Large intestine (tissue), 3 donors: ENCODE measurements around the gene ELMO1. TPM values are rescaled to one million over a fixed set of nuclear protein-coding genes. Genes with fewer than 3 reads are reported as not detected.

Experiments used
- DNase-seq, 2 donors: peaks; one replicate each; pipeline versions ENCODE4 v3.0.0 to v3.0.0-alpha.2; 2013
- H3K27ac ChIP-seq: one replicate; pipeline ENCODE4 v1.5.1; 2013; ENCODE audit warnings: low read length
- H3K27me3 ChIP-seq: 2 replicates; pipeline ENCODE4 v1.6.1; 2013; ENCODE audit warnings: low read length; ENCODE audit not compliant: control insufficient read depth, insufficient read depth
- H3K36me3 ChIP-seq: 2 replicates; pipeline ENCODE4 v1.6.1; 2013; ENCODE audit warnings: low read length; ENCODE audit not compliant: control insufficient read depth, insufficient read depth
- H3K4me1 ChIP-seq: one replicate; pipeline ENCODE4 v1.6.1; 2013; ENCODE audit warnings: low read length; ENCODE audit not compliant: control insufficient read depth, insufficient read depth
- H3K4me3 ChIP-seq: one replicate; pipeline ENCODE4 v1.5.1; 2013; ENCODE audit warnings: low read length
- H3K9me3 ChIP-seq: one replicate; pipeline ENCODE4 v1.6.1; 2013; ENCODE audit warnings: mild to moderate bottlenecking, low read depth, low read length, moderate library complexity; ENCODE audit not compliant: control insufficient read depth
- WGBS: methylation state at CpG from one replicate; pipeline ENCODE4 v1.1.5; 2013; ENCODE audit warnings: low lambda C conversion rate; ENCODE audit not compliant: insufficient coverage; 5-methylcytosine and 5-hydroxymethylcytosine counted together
- polyA plus RNA-seq: library from polyadenylated mRNA; unstranded; fragments of 120-200 nt; gene quantifications from one replicate; pipeline ENCODE4 v1.2.1, GENCODE V29; 2013

ELMO1 gene
- polyA plus RNA-seq, 1 donor: 9.5 TPM

- no peaks in the 10 kb centered on the region for H3K36me3 ChIP-seq
- H3K9me3 ChIP-seq: no peaks in the 10 kb centered on the region
- H3K27me3 ChIP-seq: no peaks in the 10 kb centered on the region
- no peak for DNase-seq
- no CpG with 5 or more reads among the region's 5 CpGs for whole genome bisulfite sequencing
- peaks cover 5% of the 10 kb centered on the region for H3K4me1 ChIP-seq
- no peak overlapping the region for H3K4me3 ChIP-seq
- no peak overlapping the region for H3K27ac ChIP-seq
These were observed 503.8 kb downstream of the ELMO1 start for GRCh38 chr7:36944838-36945237.

GRCh38 chr7:36943591-36944435, 504.9 kb downstream of the ELMO1 start:
- WGBS: 86% methylated on average over 2 of the region's 8 CpGs
- Histone ChIP-seq H3K27ac (no peak overlapping the region), H3K4me1 (peaks cover 4% of the 10 kb centered on the region), H3K4me3 (no peak overlapping the region), H3K9me3 (peaks cover 4% of the 10 kb centered on the region), H3K27me3 (no peaks in the 10 kb centered on the region), H3K36me3 (no peaks in the 10 kb centered on the region)
- no peak for DNase-seq

GRCh38 chr7:36942955-36943354, 505.7 kb downstream of the ELMO1 start:
- WGBS: 85% methylated on average over 2 of the region's 9 CpGs
- H3K4me1 ChIP-seq: peaks cover 4% of the 10 kb centered on the region
- DNase-seq: no peak
- no peak overlapping the region for H3K27ac ChIP-seq
- H3K36me3 ChIP-seq: no peaks in the 10 kb centered on the region
- H3K4me3 ChIP-seq: no peak overlapping the region
- H3K27me3 ChIP-seq: no peaks in the 10 kb centered on the region
- H3K9me3 ChIP-seq: peaks cover 4% of the 10 kb centered on the region

GRCh38 chr7:36942541-36942940, 506.1 kb downstream of the ELMO1 start:
- Histone ChIP-seq H3K4me1 (peaks cover 1% of the 10 kb centered on the region), H3K27ac (no peak overlapping the region), H3K36me3 (no peaks in the 10 kb centered on the region), H3K9me3 (peaks cover 7% of the 10 kb centered on the region), H3K27me3 (no peaks in the 10 kb centered on the region), H3K4me3 (no peak overlapping the region)
- no peak for DNase-seq
- 100% methylated on average over 1 of the region's 4 CpGs for WGBS

GRCh38 chr7:36942025-36942424, 506.6 kb downstream of the ELMO1 start:
- 71% methylated on average over 2 of the region's 3 CpGs for WGBS
- H3K27me3 ChIP-seq: no peaks in the 10 kb centered on the region
- no peak overlapping the region for H3K27ac ChIP-seq
- H3K4me3 ChIP-seq: no peak overlapping the region
- H3K36me3 ChIP-seq: no peaks in the 10 kb centered on the region
- peaks cover 10% of the 10 kb centered on the region for H3K9me3 ChIP-seq
- no peaks in the 10 kb centered on the region for H3K4me1 ChIP-seq
- peak; percentile 32 to 54 for DNase-seq

GRCh38 chr7:36941359-36941758, 507.3 kb downstream of the ELMO1 start:
- Histone ChIP-seq H3K9me3 (peaks cover 16% of the 10 kb centered on the region), H3K27ac (no peak overlapping the region)
- 20% methylated on average over 1 of the region's 1 CpG for WGBS

GRCh38 chr7:36939816-36940215, 508.8 kb downstream of the ELMO1 start:
- no peak overlapping the region for H3K27ac ChIP-seq
- H3K9me3 ChIP-seq: peaks cover 26% of the 10 kb centered on the region
- WGBS: no CpG with 5 or more reads among the region's 4 CpGs
- no peak overlapping the region for H3K4me3 ChIP-seq
- H3K36me3 ChIP-seq: no peaks in the 10 kb centered on the region
- no peaks in the 10 kb centered on the region for H3K27me3 ChIP-seq
- DNase-seq: peak in 1 of 2 donors; percentile 31
- H3K4me1 ChIP-seq: no peaks in the 10 kb centered on the region

More at GRCh38 chr7:36941359-36941758, 507.3 kb downstream of the ELMO1 start:
- no peaks in the 10 kb centered on the region for H3K27me3 ChIP-seq
- no peaks in the 10 kb centered on the region for H3K4me1 ChIP-seq
- DNase-seq: peak in 1 of 2 donors; percentile 24
- no peaks in the 10 kb centered on the region for H3K36me3 ChIP-seq
- H3K4me3 ChIP-seq: no peak overlapping the region

GRCh38 chr7:36937754-36938563, 510.7 kb downstream of the ELMO1 start:
- no peak for DNase-seq
- no peaks in the 10 kb centered on the region for H3K27me3 ChIP-seq
- peaks cover 35% of the 10 kb centered on the region for H3K9me3 ChIP-seq
- no peak overlapping the region for H3K4me3 ChIP-seq
- no peak overlapping the region for H3K27ac ChIP-seq
- H3K4me1 ChIP-seq: no peaks in the 10 kb centered on the region
- no peaks in the 10 kb centered on the region for H3K36me3 ChIP-seq
- 92% methylated on average over 2 of the region's 2 CpGs for WGBS

GRCh38 chr7:36931892-36932291, 516.8 kb downstream of the ELMO1 start:
- no peaks in the 10 kb centered on the region for H3K36me3 ChIP-seq
- peaks cover 11% of the 10 kb centered on the region for H3K4me1 ChIP-seq
- DNase-seq: no peak
- H3K27ac ChIP-seq: no peak overlapping the region
- WGBS: 100% methylated on average over 1 of the region's 1 CpG
- H3K4me3 ChIP-seq: no peak overlapping the region
- no peaks in the 10 kb centered on the region for H3K27me3 ChIP-seq
- peaks cover 23% of the 10 kb centered on the region for H3K9me3 ChIP-seq

- Histone ChIP-seq H3K9me3 (peaks cover 8% of the 10 kb centered on the region), H3K27ac (no peak overlapping the region), H3K4me3 (no peak overlapping the region), H3K4me1 (peaks cover 11% of the 10 kb centered on the region), H3K27me3 (no peaks in the 10 kb centered on the region), H3K36me3 (no peaks in the 10 kb centered on the region)
- DNase-seq: no peak
- WGBS: no CpG with 5 or more reads among the region's 4 CpGs
These were observed 518.9 kb downstream of the ELMO1 start for GRCh38 chr7:36929791-36930190.
